Omental fat pad (tissue), 4 donors: ENCODE measurements around the gene IL11. TPM values are rescaled to one million over a fixed set of nuclear protein-coding genes. Genes with fewer than 3 reads are reported as not detected.

Experiments used
- ATAC-seq: fragments of 150-250 bp; one replicate; pipeline ENCODE4 v1.9.1; 2016; ENCODE audit warnings: mild to moderate bottlenecking, moderate library complexity; ENCODE audit not compliant: low FRiP score
- DNase-seq: peaks from one replicate; pipeline ENCODE4 v3.0.0-alpha.2; 2019; ENCODE audit warnings: low spot score
- total RNA-seq, 4 donors: library from RNA; depleted of rRNA; stranded (reverse); fragments of >200 nt; gene quantifications; one replicate each; pipeline ENCODE4 v1.1.0, GENCODE V29; 2016
- TF ChIP-seq, protein P1 (sequence below), 3 donors: fragments of 450-650 bp; IDR thresholded peaks; one replicate each; pipeline ENCODE4 v1.5.1; 2016 to 2017; ENCODE audit warnings: antibody characterized with exemption in 3 of 3, mild to moderate bottlenecking in 3 of 3, moderate library complexity in 2 of 3

The IL11 gene
- total RNA-seq, 4 donors from 2014 or later: 0.28 to 1.2 TPM; not detected in 2

DNA sequence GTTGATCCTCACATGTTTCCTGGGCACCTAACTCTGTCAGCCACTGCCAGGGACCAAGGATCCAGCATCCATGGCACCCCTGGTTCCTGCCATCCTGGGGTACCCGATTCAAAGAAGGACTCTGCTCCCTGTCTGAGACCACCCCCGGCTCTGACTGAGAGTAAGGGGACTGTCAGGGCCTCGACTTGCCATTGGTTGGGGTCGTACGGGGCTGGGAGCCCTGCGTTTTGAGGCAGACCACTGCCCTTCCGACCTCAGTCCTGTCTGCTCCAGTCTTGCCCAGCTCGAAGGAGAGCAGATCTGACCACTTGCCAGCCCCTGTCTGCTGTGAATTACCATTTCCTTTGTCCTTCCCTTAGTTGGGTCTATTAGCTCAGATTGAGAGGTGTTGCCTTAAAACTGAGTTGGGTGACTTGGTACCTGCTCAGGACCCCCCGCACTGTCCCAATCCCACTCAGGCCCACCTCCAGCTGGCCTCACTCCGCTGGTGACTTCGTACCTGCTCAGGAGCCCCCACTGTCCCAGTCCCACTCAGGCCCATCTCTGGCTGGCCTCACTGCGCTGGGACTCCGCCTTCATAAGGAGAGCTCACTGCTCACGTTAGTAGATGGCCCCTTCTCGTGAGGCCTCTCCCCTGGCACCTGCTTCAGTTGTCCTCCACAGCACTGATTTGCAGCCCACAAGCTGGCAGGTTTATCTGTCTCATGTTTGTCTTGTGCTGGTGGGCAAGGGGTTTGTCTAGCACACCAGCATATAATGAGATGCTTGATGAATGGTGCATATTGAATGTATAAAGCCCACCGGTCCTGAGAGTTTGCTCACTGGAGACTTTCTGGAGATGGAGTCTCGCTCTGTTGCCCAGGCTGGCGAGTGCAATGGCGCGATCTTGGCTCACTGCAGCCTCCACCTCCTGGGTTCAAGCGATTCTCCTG lies 19.4 kb upstream of the IL11 start:
- ATAC-seq (no peak), DNase-seq (no peak)
- TF ChIP-seq, protein P1, sequence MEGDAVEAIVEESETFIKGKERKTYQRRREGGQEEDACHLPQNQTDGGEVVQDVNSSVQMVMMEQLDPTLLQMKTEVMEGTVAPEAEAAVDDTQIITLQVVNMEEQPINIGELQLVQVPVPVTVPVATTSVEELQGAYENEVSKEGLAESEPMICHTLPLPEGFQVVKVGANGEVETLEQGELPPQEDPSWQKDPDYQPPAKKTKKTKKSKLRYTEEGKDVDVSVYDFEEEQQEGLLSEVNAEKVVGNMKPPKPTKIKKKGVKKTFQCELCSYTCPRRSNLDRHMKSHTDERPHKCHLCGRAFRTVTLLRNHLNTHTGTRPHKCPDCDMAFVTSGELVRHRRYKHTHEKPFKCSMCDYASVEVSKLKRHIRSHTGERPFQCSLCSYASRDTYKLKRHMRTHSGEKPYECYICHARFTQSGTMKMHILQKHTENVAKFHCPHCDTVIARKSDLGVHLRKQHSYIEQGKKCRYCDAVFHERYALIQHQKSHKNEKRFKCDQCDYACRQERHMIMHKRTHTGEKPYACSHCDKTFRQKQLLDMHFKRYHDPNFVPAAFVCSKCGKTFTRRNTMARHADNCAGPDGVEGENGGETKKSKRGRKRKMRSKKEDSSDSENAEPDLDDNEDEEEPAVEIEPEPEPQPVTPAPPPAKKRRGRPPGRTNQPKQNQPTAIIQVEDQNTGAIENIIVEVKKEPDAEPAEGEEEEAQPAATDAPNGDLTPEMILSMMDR (IDR thresholded peaks at IDR 0.05): no peak

GRCh38 chr19:55387736-55388497 lies 17.7 kb upstream of the IL11 start:
- DNase-seq (no peak), ATAC-seq (no peak)
- TF ChIP-seq, protein P1 (IDR thresholded peaks at IDR 0.05): no peak

- ATAC-seq (no peak), DNase-seq (no peak)
- TF ChIP-seq, protein P1 (IDR thresholded peaks at IDR 0.05): no peak
These were observed 16.3 kb upstream of the IL11 start for GRCh38 chr19:55386493-55386971.

- ATAC-seq (peak; percentile 87), DNase-seq (peak; percentile 94)
- TF ChIP-seq, protein P1 (IDR thresholded peaks at IDR 0.05): no peak
These were observed 15.6 kb upstream of the IL11 start, which contains the start of gene RPL28 for GRCh38 chr19:55385724-55386492. Gene RPL28, plus strand, starts transcription at chr19:55385932. Its CDS starts 426 bp downstream, at chr19:55386358.

DNA sequence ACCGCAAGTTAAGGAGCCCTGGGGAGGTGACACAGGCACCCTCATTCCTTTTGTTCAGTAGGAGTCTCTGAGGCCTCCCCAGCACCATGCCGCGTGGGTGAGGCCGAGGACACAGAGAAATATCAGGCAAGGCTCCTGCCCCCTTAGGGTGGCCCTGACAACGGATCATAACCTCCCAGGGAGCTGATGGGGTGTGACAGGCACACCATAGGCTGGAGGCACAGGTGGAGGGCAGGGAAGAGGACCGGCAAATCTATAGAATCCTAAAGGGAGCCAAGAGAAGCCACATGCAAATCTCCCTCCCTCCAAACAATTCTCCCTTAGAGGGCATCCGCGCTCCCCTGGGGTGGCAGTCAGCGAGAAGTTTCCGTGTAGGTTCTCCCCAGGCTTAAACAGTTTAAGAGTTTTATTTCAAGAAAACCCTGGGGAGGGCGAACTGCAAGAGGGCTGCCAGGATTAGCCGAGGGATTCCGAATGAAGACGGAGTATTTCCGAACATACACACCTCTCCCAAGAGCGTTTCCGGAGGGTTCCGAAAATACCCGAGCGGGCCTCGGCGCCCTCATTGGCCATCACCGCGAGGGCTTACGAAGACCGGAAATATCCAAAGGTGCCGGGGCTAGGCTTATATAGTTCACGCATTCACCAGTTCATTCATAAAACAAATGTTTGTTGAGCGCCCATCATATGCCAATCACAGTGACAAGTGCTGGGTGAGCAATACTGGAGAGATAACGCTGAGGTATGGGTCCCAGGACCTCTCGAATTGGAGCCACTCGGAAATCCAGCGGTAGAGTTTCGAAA lies 14.9 kb upstream of the IL11 start:
- peak; percentile 78 for ATAC-seq
- DNase-seq: peak; percentile 91
- TF ChIP-seq, protein P1 (IDR thresholded peaks at IDR 0.05): no peak
